Brain microvascular endothelial cell (primary cell): ENCODE data around the gene KCNA10.

Source experiments
- DNase-seq: peaks from one replicate; pipeline ENCODE4 v3.0.0-alpha.2; 2020
- H3K27ac ChIP-seq: fragments of 250-450 bp; sonication (Bioruptor Pico); 2 replicates; pipeline ENCODE4 v1.5.1; 2020; ENCODE audit warnings: mild to moderate bottlenecking, moderate library complexity
- H3K27me3 ChIP-seq: fragments of 250-450 bp; sonication (Bioruptor Pico); replicated peaks from 2 replicates; pipeline ENCODE4 v1.5.1; 2020; ENCODE audit warnings: mild to moderate bottlenecking
- H3K36me3 ChIP-seq: fragments of 250-450 bp; sonication (Bioruptor Pico); replicated peaks from 2 replicates; pipeline ENCODE4 v1.5.1; 2020; ENCODE audit warnings: mild to moderate bottlenecking
- H3K4me3 ChIP-seq: 2 replicates; pipeline ENCODE4 v1.5.1; 2011; ENCODE audit warnings: low read depth, mild to moderate bottlenecking, control low read depth, low read length, moderate library complexity
- CTCF ChIP-seq: IDR thresholded peaks from 2 replicates; pipeline ENCODE4 v1.5.1; 2011; ENCODE audit warnings: low read depth, mild to moderate bottlenecking, moderate library complexity, low read length, control low read depth, inconsistent platforms; ENCODE audit errors: missing control alignments
- in situ Hi-C: cut with HindIII; loops from 2 replicates; pipeline ENCODE4 v1.10.0; 2017; ENCODE audit warnings: low sequenced_read_pairs, low pct_ligation_motif_present

KCNA10 gene

GRCh38 chr1:110541906-110542395 lies 23.0 kb upstream of the KCNA10 start:
- in situ Hi-C loops, result no loop called here
- no peak for DNase-seq

GRCh38 chr1:110540891-110541685 lies 22.1 kb upstream of the KCNA10 start:
- Histone ChIP-seq H3K4me3 (no peak overlapping the region), H3K27me3 (no peaks in the 10 kb centered on the region), H3K36me3 (no peaks in the 10 kb centered on the region), H3K27ac (no peak overlapping the region)
- DNase-seq, result no peak
- in situ Hi-C loops, result no loop called here
- TF ChIP-seq CTCF, result no peak

More at GRCh38 chr1:110541906-110542395, 23.0 kb upstream of the KCNA10 start:
- Histone ChIP-seq H3K36me3 (no peaks in the 10 kb centered on the region), H3K27ac (no peak overlapping the region), H3K27me3 (no peaks in the 10 kb centered on the region), H3K4me3 (no peak overlapping the region)
- TF ChIP-seq CTCF, result no peak

GRCh38 chr1:110538921-110539320 lies 19.9 kb upstream of the KCNA10 start:
- no peaks in the 10 kb centered on the region for H3K36me3 ChIP-seq
- no peak for TF ChIP-seq CTCF
- no peak for DNase-seq
- H3K27ac ChIP-seq, result no peak overlapping the region
- H3K4me3 ChIP-seq, result no peak overlapping the region
- no peaks in the 10 kb centered on the region for H3K27me3 ChIP-seq
- in situ Hi-C loops, result no loop called here

GRCh38 chr1:110538075-110538474 lies 19.1 kb upstream of the KCNA10 start:
- in situ Hi-C loops, result no loop called here
- no peak for DNase-seq
- no peak for TF ChIP-seq CTCF
- Histone ChIP-seq H3K27ac (no peak overlapping the region), H3K4me3 (no peak overlapping the region), H3K36me3 (no peaks in the 10 kb centered on the region), H3K27me3 (no peaks in the 10 kb centered on the region)

GRCh38 chr1:110535985-110536384 lies 17.0 kb upstream of the KCNA10 start:
- Histone ChIP-seq H3K27ac (no peak overlapping the region), H3K27me3 (no peaks in the 10 kb centered on the region), H3K36me3 (no peaks in the 10 kb centered on the region), H3K4me3 (no peak overlapping the region)
- in situ Hi-C loops, result no loop called here
- no peak for TF ChIP-seq CTCF
- no peak for DNase-seq
